ENCODE data around the gene PRR19.
"Not testable (repeated sequence)": the region's sequence is repeated elsewhere in the genome, so short reads cannot be mapped to it uniquely, and the experiment has no call there.

The PRR19 gene

GRCh38 chr19:42325308-42325895, 23.5 kb downstream of the PRR19 start, which contains the start of gene MEGF8:
Gene MEGF8 (plus strand): TSS chr19:42325635. CDS start chr19:42326244, 609 bp downstream.
- TF ChIP-seq GATA1 (IDR thresholded peaks at IDR 0.05; ENCODE audit: low read depth, low read length) (no peak), POLR2A (IDR thresholded peaks at IDR 0.05; ENCODE audit: low read length) (peak; percentile 53)
- peak; percentile 98 to 99 for DNase-seq

- peak; percentile 48 to 54 for DNase-seq
- TF ChIP-seq GATA1 (IDR thresholded peaks at IDR 0.05; ENCODE audit: low read depth, low read length) (no peak), POLR2A (IDR thresholded peaks at IDR 0.05; ENCODE audit: low read length) (no peak)
Observed at GRCh38 chr19:42325896-42326771, 24.2 kb downstream of the PRR19 start.

GRCh38 chr19:42326969-42327368, 25.0 kb downstream of the PRR19 start:
- TF ChIP-seq GATA1 (IDR thresholded peaks at IDR 0.05; ENCODE audit: low read depth, low read length) (no peak), POLR2A (IDR thresholded peaks at IDR 0.05; ENCODE audit: low read length) (no peak)
- DNase-seq = no peak

GRCh38 chr19:42327381-42327780, 25.4 kb downstream of the PRR19 start:
- no peak for TF ChIP-seq POLR2A (IDR thresholded peaks at IDR 0.05; ENCODE audit: low read length)
- no peak for DNase-seq

- no peak for DNase-seq
- TF ChIP-seq GATA1 (IDR thresholded peaks at IDR 0.05; ENCODE audit: low read depth, low read length) = no peak
- TF ChIP-seq POLR2A (IDR thresholded peaks at IDR 0.05; ENCODE audit: low read length) = no peak
Observed at GRCh38 chr19:42328106-42328505, 26.2 kb downstream of the PRR19 start.

GRCh38 chr19:42328854-42329253, 26.9 kb downstream of the PRR19 start:
- TF ChIP-seq GATA1 (IDR thresholded peaks at IDR 0.05; ENCODE audit: low read depth, low read length) (no peak), POLR2A (IDR thresholded peaks at IDR 0.05; ENCODE audit: low read length) (no peak)
- DNase-seq = no peak

- TF ChIP-seq GATA1 (IDR thresholded peaks at IDR 0.05; ENCODE audit: low read depth, low read length) (no peak), POLR2A (IDR thresholded peaks at IDR 0.05; ENCODE audit: low read length) (no peak)
- DNase-seq = no peak
Observed at GRCh38 chr19:42330241-42330711, 28.3 kb downstream of the PRR19 start.

GRCh38 chr19:42331333-42331732, 29.4 kb downstream of the PRR19 start:
- not testable (repeated sequence) for DNase-seq

GRCh38 chr19:42332059-42332458, 30.1 kb downstream of the PRR19 start:
- TF ChIP-seq GATA1 (IDR thresholded peaks at IDR 0.05; ENCODE audit: low read depth, low read length) (no peak), POLR2A (IDR thresholded peaks at IDR 0.05; ENCODE audit: low read length) (no peak)
- DNase-seq = no peak

- TF ChIP-seq GATA1 (IDR thresholded peaks at IDR 0.05; ENCODE audit: low read depth, low read length) (no peak), POLR2A (IDR thresholded peaks at IDR 0.05; ENCODE audit: low read length) (no peak)
- no peak for DNase-seq
Observed at GRCh38 chr19:42333018-42333417, 31.1 kb downstream of the PRR19 start.

GRCh38 chr19:42333975-42334696, 32.2 kb downstream of the PRR19 start:
- TF ChIP-seq GATA1 (IDR thresholded peaks at IDR 0.05; ENCODE audit: low read depth, low read length) = no peak
- TF ChIP-seq POLR2A (IDR thresholded peaks at IDR 0.05; ENCODE audit: low read length) = no peak
- DNase-seq = no peak

- TF ChIP-seq POLR2A (IDR thresholded peaks at IDR 0.05; ENCODE audit: low read length) (no peak), GATA1 (IDR thresholded peaks at IDR 0.05; ENCODE audit: low read depth, low read length) (no peak)
- no peak for DNase-seq
Observed at GRCh38 chr19:42334697-42335373, 32.9 kb downstream of the PRR19 start.

- TF ChIP-seq POLR2A (IDR thresholded peaks at IDR 0.05; ENCODE audit: low read length) (no peak), GATA1 (IDR thresholded peaks at IDR 0.05; ENCODE audit: low read depth, low read length) (no peak)
Observed at GRCh38 chr19:42335374-42335936, 33.5 kb downstream of the PRR19 start.

More at GRCh38 chr19:42335374-42335936, 33.5 kb downstream of the PRR19 start:
- DNase-seq = no peak
